ENCODE measurements around the gene LTBP3. TPM values are rescaled to one million over a fixed set of nuclear protein-coding genes. Genes with fewer than 3 reads are reported as not detected.

LTBP3 gene
- total and polyA plus RNA-seq, 2 donors (not counting 3 experiments of a cell fraction or from before 2014, with no cell fraction given) = 120 to 209 TPM

GRCh38 chr11:65496304-65497140, 61.6 kb downstream of the LTBP3 start:
- POLR2A ChIA-PET = interaction anchor here (0.8 to 13.9 kb wide), 12 partner anchors 7 to 108 kb away, joined by 3 to 283 read pairs (median 58); partner anchors contain the start of gene NEAT1
- Histone ChIP-seq H3K27me3 (ENCODE audit: control insufficient read depth in 2 of 2, insufficient read depth in 2 of 2, low read length in 2 of 2) (no peaks in the 10 kb centered on the region), H3K4me2 (ENCODE audit: insufficient read depth, low read length) (peak overlapping the region; percentile 54), H4K20me1 (replicated peaks; ENCODE audit: control insufficient read depth, extremely low read depth, insufficient read depth, low read length) (peaks cover under 1% of the 10 kb centered on the region), H3K9ac (replicated peaks; ENCODE audit: extremely low read depth, insufficient read depth, low read length) (peak overlapping the region; percentile 91), H3K27ac (ENCODE audit: insufficient read depth, low read depth, low read length) (peak overlapping the region; percentile 95), H3K79me2 (ENCODE audit: control insufficient read depth, insufficient read depth, low read length) (peaks cover 44% of the 10 kb centered on the region), H3K9me3 (replicated peaks; ENCODE audit: control insufficient read depth, insufficient read depth, low read length) (no peaks in the 10 kb centered on the region), H2AFZ (ENCODE audit: low read depth, low read length) (peak overlapping the region; percentile 43), H3K4me3 (replicated peaks in 1 of 3; ENCODE audit: insufficient read depth in 1 of 3, low read depth in 1 of 3, low read length in 3 of 3) (peak overlapping the region in 1 of 3 experiments; percentile 18), H3K4me1 (ENCODE audit: control insufficient read depth, extremely low read depth, insufficient read depth, low read length) (peaks cover 54% of the 10 kb centered on the region), H3K9me1 (replicated peaks; ENCODE audit: control insufficient read depth, extremely low read depth, insufficient read depth, low read length) (no peaks in the 10 kb centered on the region), H3K36me3 (ENCODE audit: control insufficient read depth in 2 of 2, extremely low read depth in 1 of 2, insufficient read depth in 2 of 2, low read length in 2 of 2) (peaks cover 1 to 2% of the 10 kb centered on the region in 2 experiments)
- intact Hi-C loops (cut with micrococcal nuclease) (loop anchor here (1.0 to 5.0 kb wide), 4 partner anchors 9 to 39 kb away; no protein-coding TSS in a partner anchor), dilution Hi-C loops (cut with MboI; ENCODE audit: extremely low pct_ligation_motif_present, low sequenced_read_pairs) (no loop called here)
- BruUV-seq (replicated peaks) = TSS peak; percentile 72
- no peak for TF ChIP-seq GATA2 (IDR thresholded peaks at IDR 0.05; ENCODE audit: insufficient read depth, insufficient read length, low read depth, low read length)
- TF ChIP-seq MYC (IDR thresholded peaks at IDR 0.05; ENCODE audit: low read depth, low read length) = no peak
- no peak for TF ChIP-seq POLR2A (IDR thresholded peaks at IDR 0.05; ENCODE audit: low read depth, low read length)
- TF ChIP-seq MAX (IDR thresholded peaks at IDR 0.05; ENCODE audit: insufficient read depth, insufficient read length) = no peak
- TF ChIP-seq FOS (IDR thresholded peaks at IDR 0.05; ENCODE audit: borderline replicate concordance, insufficient read depth, low read length) = no peak
- TF ChIP-seq JUN (IDR thresholded peaks at IDR 0.05; ENCODE audit: borderline replicate concordance, insufficient read depth, insufficient read length, low read depth) = no peak
- no peak for TF ChIP-seq EZH2 (IDR thresholded peaks at IDR 0.05; ENCODE audit: borderline replicate concordance, low read depth, low read length, severe bottlenecking)
- no peak for TF ChIP-seq CTCF (IDR thresholded peaks at IDR 0.05; ENCODE audit: extremely low read depth in 1 of 2, insufficient read depth in 1 of 2, low read depth in 1 of 2, low read length in 2 of 2)
- no peak for TF ChIP-seq POLR2AphosphoS5 (IDR thresholded peaks at IDR 0.05; ENCODE audit: insufficient read depth, low read depth, low read length)
- CTCF ChIA-PET = interaction anchor here (1.0 to 13.9 kb wide), 8 partner anchors 9 to 167 kb away, joined by 3 to 247 read pairs (median 5); partner anchors contain the start of gene SLC25A45
- DNase-seq (ENCODE audit: low read depth, low spot score) = peak; percentile 56
- FAIRE-seq = no peak

All from endothelial cell of umbilical vein (primary cell).